Measurements from ENCODE around the gene CHD5. TPM values are rescaled to one million over a fixed set of nuclear protein-coding genes. Genes with fewer than 3 reads are reported as not detected.
A peak's percentile ranks its signal among the peaks of the same experiment; 100 is the strongest.

Gene CHD5
- total RNA-seq, 2 donors from 2014 or later: under 0.01 to 2.1 TPM

GRCh38 chr1:6211731-6212130 is 31.6 kb upstream of the CHD5 start:
- intact Hi-C loops (cut with DNase I): no loop called here
- Histone ChIP-seq H3K9me3 (no peaks in the 10 kb centered on the region), H3K27ac (no peak overlapping the region), H3K27me3 (no peaks in the 10 kb centered on the region), H3K36me3 (replicated peaks in 1 of 2; ENCODE audit: insufficient read depth in 1 of 2, low read depth in 2 of 2) (peaks cover 0 to 3% of the 10 kb centered on the region in 2 donors), H3K4me1 (peaks cover 30% of the 10 kb centered on the region), H3K4me3 (no peak overlapping the region)
- DNase-seq (no peak), ATAC-seq (no peak)
- TF ChIP-seq, protein P1, sequence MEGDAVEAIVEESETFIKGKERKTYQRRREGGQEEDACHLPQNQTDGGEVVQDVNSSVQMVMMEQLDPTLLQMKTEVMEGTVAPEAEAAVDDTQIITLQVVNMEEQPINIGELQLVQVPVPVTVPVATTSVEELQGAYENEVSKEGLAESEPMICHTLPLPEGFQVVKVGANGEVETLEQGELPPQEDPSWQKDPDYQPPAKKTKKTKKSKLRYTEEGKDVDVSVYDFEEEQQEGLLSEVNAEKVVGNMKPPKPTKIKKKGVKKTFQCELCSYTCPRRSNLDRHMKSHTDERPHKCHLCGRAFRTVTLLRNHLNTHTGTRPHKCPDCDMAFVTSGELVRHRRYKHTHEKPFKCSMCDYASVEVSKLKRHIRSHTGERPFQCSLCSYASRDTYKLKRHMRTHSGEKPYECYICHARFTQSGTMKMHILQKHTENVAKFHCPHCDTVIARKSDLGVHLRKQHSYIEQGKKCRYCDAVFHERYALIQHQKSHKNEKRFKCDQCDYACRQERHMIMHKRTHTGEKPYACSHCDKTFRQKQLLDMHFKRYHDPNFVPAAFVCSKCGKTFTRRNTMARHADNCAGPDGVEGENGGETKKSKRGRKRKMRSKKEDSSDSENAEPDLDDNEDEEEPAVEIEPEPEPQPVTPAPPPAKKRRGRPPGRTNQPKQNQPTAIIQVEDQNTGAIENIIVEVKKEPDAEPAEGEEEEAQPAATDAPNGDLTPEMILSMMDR (IDR thresholded peaks at IDR 0.05): no peak
- TF ChIP-seq POLR2A (IDR thresholded peaks at IDR 0.05): no peak
- WGBS, 2 donors: 86 to 98% methylated on average over 9 to 15 of the region's 16 CpGs

GRCh38 chr1:6210591-6211355 is 30.7 kb upstream of the CHD5 start:
- intact Hi-C loops (cut with DNase I): no loop called here
- 91 to 95% methylated on average over 10 to 24 of the region's 29 CpGs for WGBS, 2 donors
- no peak overlapping the region for H3K27ac ChIP-seq

DNA sequence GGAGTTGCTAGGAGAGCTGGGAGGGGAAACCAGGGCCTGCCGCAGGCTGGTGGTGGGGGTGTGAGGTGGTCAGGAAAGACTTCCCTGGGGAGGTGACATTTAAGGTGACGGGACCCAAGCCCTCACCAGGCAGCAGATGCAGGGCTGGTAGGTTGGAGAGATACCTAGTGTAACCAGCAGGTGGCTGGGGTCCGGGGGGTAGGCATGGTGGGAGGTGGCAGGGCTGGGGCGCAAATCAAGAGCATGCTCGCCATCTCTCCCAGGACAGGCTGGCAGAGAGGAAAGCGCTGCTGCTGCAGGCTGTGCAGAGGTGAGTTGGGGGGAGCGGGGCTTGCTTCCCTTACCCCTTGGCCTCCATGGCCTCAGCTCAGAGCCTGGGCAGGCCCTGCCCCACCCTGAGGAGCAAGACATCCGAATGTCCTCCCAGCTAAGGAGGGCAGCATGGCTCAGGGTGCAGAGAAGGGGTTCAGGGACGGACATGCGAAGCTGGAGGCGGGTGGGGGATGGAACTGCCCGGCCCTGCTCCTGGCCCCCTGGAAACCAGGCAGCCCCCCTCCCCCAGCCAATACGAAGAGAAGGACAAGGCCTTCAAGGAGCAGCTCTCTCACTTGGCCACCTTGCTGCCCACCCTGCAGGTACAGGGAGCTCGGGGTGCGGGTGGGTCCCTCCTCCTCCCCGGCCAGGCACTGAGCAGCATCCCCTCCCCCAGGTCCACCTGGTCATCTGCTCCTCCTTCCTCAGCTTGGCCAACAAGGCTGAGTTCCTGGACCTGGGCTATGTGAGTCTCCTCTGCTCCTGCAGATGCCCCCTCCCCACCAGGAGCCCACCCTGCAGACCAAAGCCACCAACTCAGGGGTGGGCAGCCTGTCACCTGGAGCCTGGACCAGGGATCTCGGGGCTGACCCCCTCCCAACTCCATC is 29.8 kb upstream of the CHD5 start:
- Histone ChIP-seq H3K4me1 (peaks cover 47% of the 10 kb centered on the region), H3K27ac (no peak overlapping the region), H3K9me3 (no peaks in the 10 kb centered on the region), H3K27me3 (no peaks in the 10 kb centered on the region), H3K4me3 (no peak overlapping the region), H3K36me3 (replicated peaks in 1 of 2; ENCODE audit: insufficient read depth in 1 of 2, low read depth in 2 of 2) (no peaks in the 10 kb centered on the region)
- ATAC-seq: no peak
- 86 to 93% methylated on average over 13 to 15 of the region's 17 CpGs for WGBS, 2 donors
- DNase-seq: no peak
- intact Hi-C loops (cut with DNase I): no loop called here
- TF ChIP-seq, protein P1 (IDR thresholded peaks at IDR 0.05): peak in 1 of 7 experiments; percentile 18
- TF ChIP-seq POLR2A (IDR thresholded peaks at IDR 0.05): no peak

More at GRCh38 chr1:6210591-6211355, 30.7 kb upstream of the CHD5 start:
- no peak for TF ChIP-seq POLR2A (IDR thresholded peaks at IDR 0.05)
- TF ChIP-seq, protein P1 (IDR thresholded peaks at IDR 0.05): no peak
- Histone ChIP-seq H3K4me1 (peaks cover 38% of the 10 kb centered on the region), H3K9me3 (no peaks in the 10 kb centered on the region), H3K4me3 (no peak overlapping the region), H3K36me3 (replicated peaks in 1 of 2; ENCODE audit: insufficient read depth in 1 of 2, low read depth in 2 of 2) (no peaks in the 10 kb centered on the region), H3K27me3 (no peaks in the 10 kb centered on the region)
- DNase-seq: no peak
- no peak for ATAC-seq

DNA sequence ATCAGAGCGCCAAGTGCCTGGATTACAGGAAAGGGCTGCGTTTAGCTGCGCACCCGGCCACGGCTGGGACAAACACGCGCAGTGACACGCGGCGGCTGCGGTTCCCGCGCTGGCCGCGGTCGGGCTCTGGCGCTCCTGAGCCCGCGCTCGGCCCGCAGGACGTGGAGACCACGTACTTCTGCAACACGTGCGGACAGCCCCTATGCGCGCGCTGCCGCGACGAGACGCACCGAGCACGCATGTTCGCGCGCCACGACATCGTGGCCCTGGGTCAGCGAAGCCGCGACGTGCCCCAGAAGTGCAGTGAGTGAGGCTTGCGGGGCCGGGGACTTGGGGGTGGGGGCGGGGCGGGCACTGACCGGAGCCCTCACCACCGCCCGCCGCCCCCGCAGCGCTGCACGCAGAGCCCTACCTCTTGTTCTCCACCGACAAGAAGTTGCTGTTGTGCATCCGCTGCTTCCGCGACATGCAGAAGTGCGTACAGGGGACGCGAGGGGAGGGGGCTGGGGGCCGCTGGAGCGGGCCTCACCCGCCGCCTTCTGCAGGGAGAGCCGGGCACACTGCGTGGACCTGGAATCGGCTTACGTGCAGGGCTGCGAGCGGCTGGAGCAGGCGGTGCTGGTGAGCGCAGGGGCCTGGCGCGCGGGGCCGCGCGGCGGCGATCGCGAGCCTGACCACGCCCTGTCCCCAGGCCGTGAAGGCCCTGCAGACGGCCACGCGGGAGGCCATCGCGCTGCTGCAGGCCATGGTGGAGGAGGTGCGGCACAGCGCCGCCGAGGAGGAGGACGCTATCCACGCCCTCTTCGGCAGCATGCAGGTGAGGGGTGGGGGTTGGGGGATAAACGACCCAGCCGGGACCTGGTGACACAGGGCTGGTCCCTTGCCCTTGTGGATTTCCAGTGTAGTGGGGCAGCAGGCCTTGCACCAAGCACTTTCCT is 28.9 kb upstream of the CHD5 start:
- DNase-seq (peak; percentile 51 to 68 (median 60)), ATAC-seq (peak; percentile 44)
- Histone ChIP-seq H3K27ac (no peak overlapping the region), H3K4me3 (no peak overlapping the region), H3K27me3 (no peaks in the 10 kb centered on the region), H3K9me3 (no peaks in the 10 kb centered on the region), H3K36me3 (replicated peaks in 1 of 2; ENCODE audit: insufficient read depth in 1 of 2, low read depth in 2 of 2) (no peaks in the 10 kb centered on the region), H3K4me1 (peaks cover 49% of the 10 kb centered on the region)
- TF ChIP-seq, protein P1 (IDR thresholded peaks at IDR 0.05): peak; percentile 21 to 67 (median 50)
- TF ChIP-seq POLR2A (IDR thresholded peaks at IDR 0.05): no peak
- intact Hi-C loops (cut with DNase I): no loop called here
- WGBS, 2 donors: 13 to 32% methylated on average over 14 to 97 of the region's 99 CpGs
